SK-N-SH treated with all-trans-retinoic acid at 6 μM for 48 hours (cell line): ENCODE measurements around the gene CHST8.

Experiments
- TF ChIP-seq, protein P1 (sequence below): fragments of 250-450 bp; sonication (Bioruptor Pico); IDR thresholded peaks from 2 replicates; pipeline ENCODE4 v1.5.1; 2021; ENCODE audit warnings: mild to moderate bottlenecking, moderate library complexity
- TF ChIP-seq, protein P2 (sequence below): fragments of 250-450 bp; sonication (Bioruptor Pico); IDR thresholded peaks from 2 replicates; pipeline ENCODE4 v1.8.0; 2020; ENCODE audit warnings: mild to moderate bottlenecking, moderate library complexity, borderline replicate concordance

DNA sequence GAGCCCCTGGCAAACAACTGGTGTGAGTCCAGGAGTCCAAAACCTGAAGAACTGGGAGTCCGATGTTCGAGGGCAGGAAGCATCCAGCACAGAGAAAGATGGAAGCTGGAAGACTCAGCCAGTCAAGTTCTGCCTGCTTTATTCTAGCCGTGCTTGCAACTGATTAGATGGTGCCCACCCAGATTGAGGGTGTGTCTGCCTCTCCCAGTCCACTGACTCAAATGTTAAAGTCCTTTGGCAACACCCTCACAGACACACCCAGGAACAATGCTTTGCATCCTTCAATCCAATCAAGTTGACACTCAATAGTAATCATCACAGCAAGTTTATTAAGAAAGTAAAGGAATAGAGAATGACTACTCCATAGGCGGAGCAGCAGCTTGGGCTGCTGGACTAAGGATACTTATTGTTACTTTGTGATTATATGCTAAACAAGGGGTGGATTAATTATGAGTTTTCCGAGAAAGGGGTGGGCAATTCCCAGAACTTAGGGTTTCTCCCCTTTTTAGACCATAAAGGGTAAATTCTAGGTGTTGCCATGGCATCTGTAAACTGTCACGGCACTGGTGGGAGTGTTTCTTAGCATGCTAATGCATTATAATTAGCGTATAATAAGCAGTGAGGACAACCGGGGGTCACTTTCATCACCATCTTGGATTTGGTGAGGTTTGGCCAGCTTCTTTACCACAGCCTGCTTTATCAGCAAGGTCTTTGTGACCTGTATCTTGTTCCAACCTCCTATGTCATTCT is 109.3 kb downstream of the CHST8 start:
- TF ChIP-seq, protein P1, sequence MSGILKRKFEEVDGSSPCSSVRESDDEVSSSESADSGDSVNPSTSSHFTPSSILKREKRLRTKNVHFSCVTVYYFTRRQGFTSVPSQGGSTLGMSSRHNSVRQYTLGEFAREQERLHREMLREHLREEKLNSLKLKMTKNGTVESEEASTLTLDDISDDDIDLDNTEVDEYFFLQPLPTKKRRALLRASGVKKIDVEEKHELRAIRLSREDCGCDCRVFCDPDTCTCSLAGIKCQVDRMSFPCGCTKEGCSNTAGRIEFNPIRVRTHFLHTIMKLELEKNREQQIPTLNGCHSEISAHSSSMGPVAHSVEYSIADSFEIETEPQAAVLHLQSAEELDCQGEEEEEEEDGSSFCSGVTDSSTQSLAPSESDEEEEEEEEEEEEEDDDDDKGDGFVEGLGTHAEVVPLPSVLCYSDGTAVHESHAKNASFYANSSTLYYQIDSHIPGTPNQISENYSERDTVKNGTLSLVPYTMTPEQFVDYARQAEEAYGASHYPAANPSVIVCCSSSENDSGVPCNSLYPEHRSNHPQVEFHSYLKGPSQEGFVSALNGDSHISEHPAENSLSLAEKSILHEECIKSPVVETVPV (CRISPR knock-in tag), result no peak
- TF ChIP-seq, protein P2, sequence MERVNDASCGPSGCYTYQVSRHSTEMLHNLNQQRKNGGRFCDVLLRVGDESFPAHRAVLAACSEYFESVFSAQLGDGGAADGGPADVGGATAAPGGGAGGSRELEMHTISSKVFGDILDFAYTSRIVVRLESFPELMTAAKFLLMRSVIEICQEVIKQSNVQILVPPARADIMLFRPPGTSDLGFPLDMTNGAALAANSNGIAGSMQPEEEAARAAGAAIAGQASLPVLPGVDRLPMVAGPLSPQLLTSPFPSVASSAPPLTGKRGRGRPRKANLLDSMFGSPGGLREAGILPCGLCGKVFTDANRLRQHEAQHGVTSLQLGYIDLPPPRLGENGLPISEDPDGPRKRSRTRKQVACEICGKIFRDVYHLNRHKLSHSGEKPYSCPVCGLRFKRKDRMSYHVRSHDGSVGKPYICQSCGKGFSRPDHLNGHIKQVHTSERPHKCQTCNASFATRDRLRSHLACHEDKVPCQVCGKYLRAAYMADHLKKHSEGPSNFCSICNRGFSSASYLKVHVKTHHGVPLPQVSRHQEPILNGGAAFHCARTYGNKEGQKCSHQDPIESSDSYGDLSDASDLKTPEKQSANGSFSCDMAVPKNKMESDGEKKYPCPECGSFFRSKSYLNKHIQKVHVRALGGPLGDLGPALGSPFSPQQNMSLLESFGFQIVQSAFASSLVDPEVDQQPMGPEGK, result no peak
